Measurements from ENCODE around the gene SLC25A20. TPM values are rescaled to one million over a fixed set of nuclear protein-coding genes. Genes with fewer than 3 reads are reported as not detected.
A peak's percentile ranks its signal among the peaks of the same experiment; 100 is the strongest.
"Not testable (repeated sequence)": the region's sequence is repeated elsewhere in the genome, so short reads cannot be mapped to it uniquely, and the experiment has no call there.

SLC25A20 gene
- total RNA-seq, 1 donor from 2014 or later: 15.1 TPM

DNA sequence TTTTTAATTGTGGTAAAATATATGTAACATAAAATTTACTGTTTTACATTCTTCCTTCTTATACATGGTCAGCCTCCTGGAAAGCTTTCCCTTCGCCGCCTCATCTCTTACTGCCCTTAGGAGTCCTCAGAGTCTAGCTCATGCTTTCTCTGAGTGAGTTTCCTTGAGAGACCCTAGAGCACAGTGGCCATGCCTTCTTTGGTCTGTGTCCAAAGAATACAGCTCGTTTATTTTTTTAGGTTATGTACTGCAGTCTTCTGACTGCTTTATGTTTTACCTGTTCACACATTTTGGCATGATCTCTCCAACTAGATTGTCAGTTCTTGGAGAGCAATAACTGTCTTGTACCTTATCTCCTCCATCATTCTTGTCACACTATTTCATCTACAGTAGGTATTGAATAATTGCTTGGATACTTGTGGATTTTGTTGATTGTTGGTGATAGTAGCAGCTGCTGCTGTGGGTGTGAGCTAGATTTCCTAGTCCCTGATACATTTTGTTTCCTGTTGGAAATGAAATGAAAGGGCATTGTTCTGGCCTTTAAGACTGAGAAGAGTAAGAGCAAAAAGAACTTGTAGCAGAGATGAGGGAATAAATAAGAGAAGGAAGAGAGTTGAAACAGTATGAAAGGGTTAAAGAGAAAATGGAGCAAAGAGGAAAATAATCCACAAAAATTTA lies 30.8 kb upstream of the SLC25A20 start:
- Histone ChIP-seq H3K9ac (ENCODE audit: low read depth in 1 of 3, low read length in 3 of 3) (peak overlapping the region in 2 of 3 donors; percentile 6 to 40), H3K9me3 (ENCODE audit: control insufficient read depth in 3 of 3, low read length in 3 of 3) (no peaks in the 10 kb centered on the region), H3K4me3 (ENCODE audit: low read length in 3 of 3) (no peak overlapping the region), H3K36me3 (ENCODE audit: control insufficient read depth in 3 of 3, insufficient read depth in 3 of 3, low read length in 3 of 3) (peaks cover 5 to 27% (median 6%) of the 10 kb centered on the region in 3 donors), H3K27ac (ENCODE audit: low read depth, low read length) (peak overlapping the region; percentile 2), H3K4me1 (ENCODE audit: control insufficient read depth in 3 of 3, insufficient read depth in 3 of 3, low read length in 3 of 3) (peaks cover 23 to 42% (median 33%) of the 10 kb centered on the region in 3 donors), H3K27me3 (ENCODE audit: control insufficient read depth in 3 of 3, insufficient read depth in 3 of 3, low read length in 3 of 3) (no peaks in the 10 kb centered on the region)

DNA sequence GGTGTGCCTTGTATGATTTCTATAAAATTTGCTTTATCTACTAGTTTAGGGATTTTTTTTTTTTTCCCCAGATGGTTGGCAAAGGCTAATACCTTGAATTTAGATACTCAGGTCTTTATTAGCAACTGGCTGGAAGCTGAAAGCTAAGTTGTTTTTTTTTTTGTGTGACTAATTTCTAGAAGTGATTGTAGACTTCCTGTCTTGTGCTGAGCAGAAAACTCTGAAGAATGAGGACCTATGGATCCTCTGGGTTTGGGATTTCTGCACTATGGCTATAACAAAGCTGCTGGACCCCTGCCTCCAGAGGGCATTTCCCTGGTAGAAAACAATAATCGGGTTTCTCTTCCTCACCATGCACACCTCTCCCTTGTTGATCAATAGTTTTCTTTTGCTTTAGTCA lies 30.0 kb upstream of the SLC25A20 start:
- no peaks in the 10 kb centered on the region for H3K27me3 ChIP-seq (ENCODE audit: control insufficient read depth in 3 of 3, insufficient read depth in 3 of 3, low read length in 3 of 3)
- no peak overlapping the region for H3K9ac ChIP-seq (ENCODE audit: low read depth in 1 of 3, low read length in 3 of 3)
- H3K27ac ChIP-seq (ENCODE audit: low read depth, low read length): no peak overlapping the region
- peaks cover 6 to 25% (median 8%) of the 10 kb centered on the region in 3 donors for H3K36me3 ChIP-seq (ENCODE audit: control insufficient read depth in 3 of 3, insufficient read depth in 3 of 3, low read length in 3 of 3)
- H3K4me3 ChIP-seq (ENCODE audit: low read length in 3 of 3): no peak overlapping the region
- peaks cover 23 to 42% (median 27%) of the 10 kb centered on the region in 3 donors for H3K4me1 ChIP-seq (ENCODE audit: control insufficient read depth in 3 of 3, insufficient read depth in 3 of 3, low read length in 3 of 3)
- H3K9me3 ChIP-seq (ENCODE audit: control insufficient read depth in 3 of 3, low read length in 3 of 3): no peaks in the 10 kb centered on the region

DNA sequence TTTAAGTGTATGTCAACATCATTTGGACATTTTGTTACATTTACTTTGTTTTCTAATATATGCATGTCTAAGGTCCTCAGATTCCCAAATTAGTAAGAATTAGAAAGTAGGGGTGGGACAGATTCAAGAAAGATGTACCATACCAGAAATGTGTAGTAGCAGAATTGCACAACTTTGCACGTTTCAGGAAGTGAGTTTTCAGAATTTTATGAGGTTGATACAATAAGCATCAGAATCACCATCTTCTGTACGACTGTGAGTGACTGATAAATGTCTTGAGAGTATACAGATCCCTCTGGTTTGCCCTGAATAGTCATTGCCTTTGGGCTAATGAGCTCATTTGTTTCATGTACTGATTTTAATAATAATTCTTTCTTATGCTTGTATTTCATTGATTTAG lies 29.2 kb upstream of the SLC25A20 start:
- Histone ChIP-seq H3K36me3 (ENCODE audit: control insufficient read depth in 3 of 3, insufficient read depth in 3 of 3, low read length in 3 of 3) (peaks cover 6 to 24% (median 8%) of the 10 kb centered on the region in 3 donors), H3K27ac (ENCODE audit: low read depth, low read length) (peak overlapping the region; percentile 32), H3K27me3 (ENCODE audit: control insufficient read depth in 3 of 3, insufficient read depth in 3 of 3, low read length in 3 of 3) (no peaks in the 10 kb centered on the region), H3K9me3 (ENCODE audit: control insufficient read depth in 3 of 3, low read length in 3 of 3) (no peaks in the 10 kb centered on the region), H3K4me3 (ENCODE audit: low read length in 3 of 3) (no peak overlapping the region), H3K9ac (ENCODE audit: low read depth in 1 of 3, low read length in 3 of 3) (no peak overlapping the region), H3K4me1 (ENCODE audit: control insufficient read depth in 3 of 3, insufficient read depth in 3 of 3, low read length in 3 of 3) (peaks cover 23 to 42% (median 27%) of the 10 kb centered on the region in 3 donors)

DNA sequence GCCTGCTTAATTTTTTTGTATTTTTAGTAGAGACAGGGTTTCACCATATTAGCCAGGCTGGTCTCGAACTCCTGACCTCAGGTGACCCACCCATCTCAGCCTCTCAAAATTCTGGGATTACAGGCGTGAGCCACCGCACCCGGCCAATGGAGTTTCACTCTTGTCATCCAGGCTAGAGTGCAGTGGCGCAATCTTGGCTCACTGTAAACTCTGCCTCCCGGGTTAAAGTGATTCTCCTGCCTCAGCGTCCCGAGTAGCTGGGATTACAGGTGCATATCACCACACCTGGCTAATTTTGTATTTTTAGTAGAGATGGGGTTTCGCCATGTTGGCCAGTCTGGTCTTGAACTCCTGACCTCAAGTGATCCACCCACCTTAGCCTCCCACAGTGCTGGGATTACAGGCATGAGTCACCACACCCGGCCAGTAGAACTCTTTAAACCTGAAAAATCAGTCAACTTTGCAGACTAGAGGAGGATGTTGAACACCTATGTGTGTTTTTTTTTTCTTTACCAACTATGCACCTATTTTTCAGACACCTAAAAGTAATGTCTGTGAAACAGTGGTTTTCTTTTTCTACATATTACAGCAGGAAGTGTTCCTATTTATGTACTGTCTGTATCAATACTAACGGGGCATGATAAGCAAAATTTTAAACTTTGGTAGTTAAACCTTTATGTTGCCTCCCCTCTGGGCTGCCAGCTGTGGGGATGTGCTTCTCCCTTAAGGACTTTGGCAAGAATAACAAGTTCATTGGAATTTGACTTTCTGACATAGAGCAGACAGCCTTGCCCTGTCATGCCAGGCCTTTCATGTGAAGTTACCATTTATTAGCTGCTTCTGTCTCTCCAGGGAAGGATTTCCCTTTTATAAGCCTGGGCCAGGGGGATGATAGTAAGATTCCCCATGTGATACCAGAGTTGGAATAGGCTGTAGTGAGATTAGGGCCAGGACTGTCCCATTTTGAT lies 28.0 kb upstream of the SLC25A20 start:
- Histone ChIP-seq H3K27me3 (ENCODE audit: control insufficient read depth in 3 of 3, insufficient read depth in 3 of 3, low read length in 3 of 3) (no peaks in the 10 kb centered on the region), H3K36me3 (ENCODE audit: control insufficient read depth in 3 of 3, insufficient read depth in 3 of 3, low read length in 3 of 3) (peaks cover 6 to 25% (median 11%) of the 10 kb centered on the region in 3 donors), H3K9me3 (ENCODE audit: control insufficient read depth in 3 of 3, low read length in 3 of 3) (no peaks in the 10 kb centered on the region), H3K4me3 (ENCODE audit: low read length in 3 of 3) (no peak overlapping the region), H3K4me1 (ENCODE audit: control insufficient read depth in 3 of 3, insufficient read depth in 3 of 3, low read length in 3 of 3) (peaks cover 22 to 42% (median 27%) of the 10 kb centered on the region in 3 donors), H3K9ac (ENCODE audit: low read depth in 1 of 3, low read length in 3 of 3) (peak overlapping the region in 1 of 3 donors; percentile 20), H3K27ac (ENCODE audit: low read depth, low read length) (peak overlapping the region; percentile 32)

GRCh38 chr3:48919215-48920138 lies 20.8 kb upstream of the SLC25A20 start:
- Histone ChIP-seq H3K36me3 (ENCODE audit: control insufficient read depth in 3 of 3, insufficient read depth in 3 of 3, low read length in 3 of 3) (peaks cover 0 to 6% (median 4%) of the 10 kb centered on the region in 3 donors), H3K27me3 (ENCODE audit: control insufficient read depth in 3 of 3, insufficient read depth in 3 of 3, low read length in 3 of 3) (no peaks in the 10 kb centered on the region), H3K4me3 (ENCODE audit: low read length in 3 of 3) (peak overlapping the region; percentile 76 to 92 (median 82)), H3K4me1 (ENCODE audit: control insufficient read depth in 3 of 3, insufficient read depth in 3 of 3, low read length in 3 of 3) (peaks cover 17 to 23% (median 19%) of the 10 kb centered on the region in 3 donors), H3K9me3 (ENCODE audit: control insufficient read depth in 3 of 3, low read length in 3 of 3) (no peaks in the 10 kb centered on the region), H3K27ac (ENCODE audit: low read depth, low read length) (peak overlapping the region; percentile 98), H3K9ac (ENCODE audit: low read depth in 1 of 3, low read length in 3 of 3) (peak overlapping the region; percentile 99)

GRCh38 chr3:48918388-48919214 lies 19.9 kb upstream of the SLC25A20 start, which contains the start of gene ARIH2:
ARIH2 (plus strand) TSS chr3:48918842; CDS start chr3:48927559, 8,717 bp downstream.
- Histone ChIP-seq H3K27ac (ENCODE audit: low read depth, low read length) (peak within 1 kb of the TSS; percentile 98), H3K36me3 (ENCODE audit: control insufficient read depth in 3 of 3, insufficient read depth in 3 of 3, low read length in 3 of 3) (peaks cover 0 to 4% (median 3%) of the 10 kb centered on the region in 3 donors), H3K4me1 (ENCODE audit: control insufficient read depth in 3 of 3, insufficient read depth in 3 of 3, low read length in 3 of 3) (peaks cover 17 to 23% (median 19%) of the 10 kb centered on the region in 3 donors), H3K9ac (ENCODE audit: low read depth in 1 of 3, low read length in 3 of 3) (peak within 1 kb of the TSS; percentile 99), H3K4me3 (ENCODE audit: low read length in 3 of 3) (peak within 1 kb of the TSS; percentile 76 to 92 (median 82)), H3K9me3 (ENCODE audit: control insufficient read depth in 3 of 3, low read length in 3 of 3) (no peaks in the 10 kb centered on the region), H3K27me3 (ENCODE audit: control insufficient read depth in 3 of 3, insufficient read depth in 3 of 3, low read length in 3 of 3) (no peaks in the 10 kb centered on the region)

- no peaks in the 10 kb centered on the region for H3K36me3 ChIP-seq (ENCODE audit: control insufficient read depth in 3 of 3, insufficient read depth in 3 of 3, low read length in 3 of 3)
- no peaks in the 10 kb centered on the region for H3K9me3 ChIP-seq (ENCODE audit: control insufficient read depth in 3 of 3, low read length in 3 of 3)
- H3K27me3 ChIP-seq (ENCODE audit: control insufficient read depth in 3 of 3, insufficient read depth in 3 of 3, low read length in 3 of 3): no peaks in the 10 kb centered on the region
- H3K27ac ChIP-seq (ENCODE audit: low read depth, low read length): no peak overlapping the region
- H3K4me1 ChIP-seq (ENCODE audit: control insufficient read depth in 3 of 3, insufficient read depth in 3 of 3, low read length in 3 of 3): peaks cover 9 to 16% (median 12%) of the 10 kb centered on the region in 3 donors
- no peak overlapping the region for H3K9ac ChIP-seq (ENCODE audit: low read depth in 1 of 3, low read length in 3 of 3)
- H3K4me3 ChIP-seq (ENCODE audit: low read length in 3 of 3): no peak overlapping the region
Measured at GRCh38 chr3:48915296-48915695, 16.6 kb upstream of the SLC25A20 start.

DNA sequence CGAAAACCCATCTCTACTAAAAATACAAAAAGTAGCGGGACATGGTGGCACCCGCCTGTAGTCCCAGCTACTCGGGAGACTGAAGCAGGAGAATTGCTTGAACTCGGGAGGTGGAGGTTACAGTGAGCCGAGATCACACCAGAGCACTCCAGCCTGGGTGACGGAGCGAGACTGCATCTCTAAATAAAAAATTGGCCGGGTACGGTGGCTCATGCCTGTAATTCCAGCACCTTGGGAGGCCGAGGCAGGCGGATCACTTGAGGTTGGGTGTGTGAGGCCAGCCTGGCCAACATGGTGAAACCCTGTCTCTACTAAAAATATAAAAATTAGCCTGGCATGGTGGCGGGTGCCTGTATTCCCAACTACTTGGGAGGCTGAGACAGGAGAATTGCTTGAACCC lies 8.3 kb upstream of the SLC25A20 start:
- not testable (repeated sequence) for H3K4me1 ChIP-seq (ENCODE audit: control insufficient read depth in 3 of 3, insufficient read depth in 3 of 3, low read length in 3 of 3); H3K4me3 ChIP-seq (ENCODE audit: low read length in 3 of 3); H3K27me3 ChIP-seq (ENCODE audit: control insufficient read depth in 3 of 3, insufficient read depth in 3 of 3, low read length in 3 of 3); H3K36me3 ChIP-seq (ENCODE audit: control insufficient read depth in 3 of 3, insufficient read depth in 3 of 3, low read length in 3 of 3); H3K9ac ChIP-seq (ENCODE audit: low read depth in 1 of 3, low read length in 3 of 3); H3K27ac ChIP-seq (ENCODE audit: low read depth, low read length); H3K9me3 ChIP-seq (ENCODE audit: control insufficient read depth in 3 of 3, low read length in 3 of 3)
